Lung microvascular endothelial cell (primary cell): ENCODE data around the gene HAUS8. TPM values are rescaled to one million over a fixed set of nuclear protein-coding genes. Genes with fewer than 3 reads are reported as not detected.
"Not testable (repeated sequence)": the region's sequence is repeated elsewhere in the genome, so short reads cannot be mapped to it uniquely, and the experiment has no call there.

Experiments used
- DNase-seq, 2 donors: peaks; one replicate each; pipeline versions ENCODE4 v3.0.0 to v3.0.0-alpha.2; 2010; ENCODE audit warnings: low read depth in 2 of 2
- total RNA-seq: library from RNA; depleted of rRNA; stranded (reverse); fragments of >200 nt; gene quantifications from 2 replicates; pipeline ENCODE4 v1.2.1, GENCODE V29; 2014

HAUS8 gene, protein sequence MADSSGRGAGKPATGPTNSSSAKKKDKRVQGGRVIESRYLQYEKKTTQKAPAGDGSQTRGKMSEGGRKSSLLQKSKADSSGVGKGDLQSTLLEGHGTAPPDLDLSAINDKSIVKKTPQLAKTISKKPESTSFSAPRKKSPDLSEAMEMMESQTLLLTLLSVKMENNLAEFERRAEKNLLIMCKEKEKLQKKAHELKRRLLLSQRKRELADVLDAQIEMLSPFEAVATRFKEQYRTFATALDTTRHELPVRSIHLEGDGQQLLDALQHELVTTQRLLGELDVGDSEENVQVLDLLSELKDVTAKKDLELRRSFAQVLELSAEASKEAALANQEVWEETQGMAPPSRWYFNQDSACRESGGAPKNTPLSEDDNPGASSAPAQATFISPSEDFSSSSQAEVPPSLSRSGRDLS
- 2.4 and 2.8 TPM in 2 replicates for total RNA-seq

DNA sequence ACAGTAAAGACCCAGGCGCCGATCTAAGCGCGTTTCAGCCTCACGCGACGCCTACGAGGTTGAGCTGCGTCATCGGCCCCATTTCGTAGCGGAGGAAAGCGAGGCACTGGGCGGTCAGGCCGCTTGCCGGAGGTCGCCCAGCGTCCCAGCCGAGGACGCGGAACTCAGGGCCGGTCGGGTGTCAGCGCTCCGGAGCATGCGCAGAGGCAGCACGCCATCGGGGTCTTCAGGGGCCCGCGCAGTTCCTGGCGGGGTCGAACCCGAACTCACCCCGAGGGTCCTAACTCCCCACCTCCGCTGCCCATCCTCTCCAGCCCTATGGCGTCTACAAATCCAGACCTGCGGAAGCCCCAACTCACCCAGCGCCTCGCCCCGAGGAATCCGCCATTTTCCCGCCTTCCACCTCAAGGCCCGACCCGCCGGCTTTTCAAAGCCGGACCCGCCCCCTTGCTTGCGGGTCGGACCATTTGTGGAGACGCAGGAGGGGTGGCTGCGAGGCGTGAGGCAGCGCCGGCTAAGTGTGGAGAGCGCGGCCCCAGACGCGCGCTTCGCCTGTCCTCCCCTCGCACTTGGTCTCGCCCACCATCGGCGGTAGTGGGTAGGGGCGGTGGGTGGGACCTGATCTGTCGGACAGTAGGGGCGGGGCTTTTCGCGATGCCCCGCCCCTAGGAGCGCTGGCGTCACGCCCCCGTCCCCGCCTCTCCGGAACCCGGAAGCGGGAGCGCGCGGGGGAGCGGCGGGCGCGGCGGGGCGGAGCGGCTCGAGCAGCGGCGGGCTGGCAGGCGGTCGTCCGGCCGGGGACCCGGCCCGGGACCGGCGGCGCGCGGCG is at the start of gene HAUS8, which contains the start of gene MYO9B:
Gene HAUS8, minus strand, starts transcription at position 418 of the 829 bp plus-strand sequence. Its CDS starts 30 bp downstream, at position 388.
Gene MYO9B, plus strand, starts transcription at position 743 of the 829 bp plus-strand sequence. CDS start 25,941 bp downstream, outside the sequence.
- DNase-seq: peak; percentile 100

DNA sequence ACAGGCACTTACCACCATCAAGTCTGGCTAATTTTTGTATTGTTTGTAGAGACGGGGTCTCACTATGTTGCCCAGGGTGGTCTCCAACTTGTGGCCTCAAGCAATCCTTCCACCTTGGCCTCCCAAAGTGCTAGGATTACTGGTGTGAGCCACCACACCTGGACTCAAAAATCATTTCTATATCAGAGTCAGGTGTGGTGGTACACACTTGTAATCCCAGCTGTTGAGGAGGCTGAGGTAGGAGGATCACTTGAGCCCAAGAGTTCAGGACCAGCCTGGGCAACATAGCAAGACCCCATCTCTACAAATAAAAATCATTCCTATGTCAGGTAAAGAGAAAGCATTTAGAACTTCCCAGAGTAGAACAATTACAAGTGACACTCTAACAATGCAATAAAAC is 48.8 kb upstream of the HAUS8 start:
- DNase-seq: no peak

- no peak for DNase-seq
These were observed 47.8 kb upstream of the HAUS8 start for GRCh38 chr19:17123041-17123440.

DNA sequence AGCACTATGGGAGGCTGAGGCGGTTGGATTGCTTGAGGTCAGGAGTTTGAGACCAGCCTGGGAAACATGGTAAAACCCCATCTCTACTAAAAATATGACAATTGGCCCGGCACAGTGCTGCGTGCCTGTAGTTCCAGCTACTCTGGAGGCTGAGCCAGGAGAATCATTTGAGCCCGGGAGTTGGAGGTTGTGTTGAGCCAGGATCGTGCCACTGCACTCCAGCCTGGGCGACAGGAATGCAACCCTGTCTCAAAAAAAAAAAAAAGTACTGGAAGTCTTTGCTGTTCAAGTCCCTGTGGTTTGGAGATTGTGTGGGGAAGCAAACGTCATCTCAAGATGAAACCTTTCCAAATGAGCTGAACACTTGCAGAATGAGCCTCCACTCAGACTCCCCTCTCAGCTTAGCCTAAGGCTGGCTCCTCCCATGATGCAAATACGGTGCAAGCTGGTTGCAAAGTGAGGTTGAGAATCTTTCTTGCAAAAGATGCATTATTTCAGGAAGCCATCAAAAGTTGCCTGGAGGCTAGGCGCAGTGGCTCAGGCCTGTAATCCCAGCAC is 46.6 kb upstream of the HAUS8 start:
- DNase-seq: no peak

- no peak for DNase-seq
These were observed 43.7 kb upstream of the HAUS8 start for GRCh38 chr19:17118957-17119356.

- DNase-seq: no peak
These were observed 41.9 kb upstream of the HAUS8 start for GRCh38 chr19:17116996-17117702.

DNA sequence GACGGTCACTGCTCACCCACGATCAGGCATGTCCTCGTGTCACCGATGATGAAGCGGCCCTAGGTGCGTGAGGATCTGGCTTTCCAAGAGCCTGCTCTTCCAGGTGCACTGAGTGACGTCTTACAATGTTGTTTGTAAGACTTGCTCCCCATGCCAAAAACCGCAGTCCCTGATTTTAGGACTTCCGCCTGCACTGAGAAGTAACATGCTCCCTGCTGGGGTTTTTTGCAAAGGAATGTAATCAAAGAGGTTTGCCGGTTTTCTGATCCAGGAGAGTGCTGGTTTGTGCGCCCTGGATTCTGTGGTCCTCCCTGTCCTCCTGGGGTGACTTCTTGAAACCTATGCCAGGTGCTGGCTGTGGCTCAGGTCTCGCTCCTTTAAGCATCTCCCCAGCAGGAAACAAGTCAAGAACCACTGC is 39.2 kb upstream of the HAUS8 start:
- no peak for DNase-seq

DNA sequence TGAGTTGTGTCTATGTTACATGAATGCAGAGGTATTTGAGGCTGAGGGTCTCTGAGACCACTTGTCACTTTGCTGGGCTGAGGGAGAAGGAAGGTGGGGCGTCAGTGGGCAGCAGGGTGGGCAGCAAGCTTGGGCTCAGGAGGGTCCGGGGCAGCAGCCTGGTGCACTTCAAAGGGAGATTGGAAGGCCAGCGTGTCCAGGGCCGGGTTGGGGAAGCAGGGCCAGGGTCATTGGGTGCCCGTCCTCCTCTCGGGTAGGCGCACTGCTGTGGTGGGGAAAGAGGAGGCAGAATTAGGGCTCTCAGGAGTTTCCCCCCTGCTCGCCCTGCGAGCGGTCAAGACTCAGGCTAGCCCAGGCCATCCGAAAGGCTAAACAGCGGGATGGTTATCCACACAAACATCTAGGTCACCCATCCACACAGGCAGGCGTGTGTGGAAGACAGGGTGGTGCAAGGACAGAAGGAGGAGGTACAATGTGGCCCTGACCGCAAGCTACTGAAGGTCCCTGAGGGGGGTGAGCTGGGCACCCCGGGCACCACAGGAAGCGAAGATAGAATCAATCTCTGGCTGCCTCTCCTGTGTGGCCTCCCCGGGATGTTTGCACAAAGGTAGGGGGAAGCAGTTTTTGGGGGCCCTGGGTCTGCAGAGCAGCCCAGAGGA is 38.0 kb upstream of the HAUS8 start:
- no peak for DNase-seq

DNA sequence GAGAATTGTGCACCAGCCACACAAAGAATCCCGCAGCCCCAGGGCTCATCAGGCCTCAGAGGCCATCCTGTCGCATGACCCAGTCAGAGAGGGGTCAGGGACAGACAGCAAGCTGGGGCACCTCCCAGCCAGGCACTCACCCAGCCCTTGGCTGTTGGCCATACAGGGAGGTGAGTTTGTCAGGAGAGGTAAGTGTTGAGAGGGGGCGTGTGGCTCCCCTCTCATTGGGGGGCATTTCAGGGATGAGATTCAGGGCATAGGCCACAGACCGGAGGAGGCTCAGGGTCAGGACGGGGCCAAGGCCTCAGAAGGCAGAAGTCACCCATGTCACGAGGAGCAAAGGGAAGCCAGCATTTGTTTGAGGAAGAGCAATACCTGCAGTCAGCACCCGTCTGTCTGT is 37.4 kb upstream of the HAUS8 start:
- DNase-seq: no peak

GRCh38 chr19:17112271-17112670 is 37.0 kb upstream of the HAUS8 start:
- DNase-seq: no peak

DNA sequence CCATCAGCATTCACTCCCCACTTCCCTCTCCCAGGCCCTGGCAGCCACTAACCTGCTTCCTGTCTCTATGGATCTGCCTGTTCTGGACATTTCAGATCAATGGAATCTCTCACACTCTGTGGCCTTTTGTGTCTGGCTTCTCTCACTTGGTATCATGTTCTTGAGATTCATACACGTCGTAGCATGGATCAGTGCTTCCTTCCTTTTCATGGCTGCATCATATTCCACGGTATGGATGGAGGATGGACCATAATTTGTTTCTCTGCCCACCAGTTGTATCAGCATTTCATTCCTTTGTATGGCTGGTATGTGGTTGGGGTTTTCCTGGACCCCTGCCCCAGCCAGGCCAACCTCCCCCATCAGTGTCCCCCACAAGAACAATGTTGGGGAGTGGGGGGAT is 36.5 kb upstream of the HAUS8 start:
- no peak for DNase-seq

DNA sequence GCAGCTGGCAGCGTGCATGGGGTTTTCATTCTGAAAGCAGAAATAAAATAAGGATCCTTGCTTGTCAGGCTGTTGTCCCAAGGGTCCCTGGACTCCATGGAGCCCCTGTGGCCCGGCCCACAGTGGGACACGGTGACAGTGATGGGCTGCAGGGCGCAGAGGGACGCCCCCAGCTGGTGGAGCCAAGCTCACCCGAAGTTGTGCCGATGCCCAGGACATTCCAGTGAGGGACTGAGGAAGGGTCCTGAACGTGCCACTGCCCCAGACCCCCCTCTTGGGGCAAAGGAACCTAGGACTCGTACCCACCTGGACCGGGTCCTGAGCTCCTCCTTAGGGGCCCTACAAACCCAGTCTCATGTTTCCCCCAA is 35.3 kb upstream of the HAUS8 start:
- DNase-seq: no peak

DNA sequence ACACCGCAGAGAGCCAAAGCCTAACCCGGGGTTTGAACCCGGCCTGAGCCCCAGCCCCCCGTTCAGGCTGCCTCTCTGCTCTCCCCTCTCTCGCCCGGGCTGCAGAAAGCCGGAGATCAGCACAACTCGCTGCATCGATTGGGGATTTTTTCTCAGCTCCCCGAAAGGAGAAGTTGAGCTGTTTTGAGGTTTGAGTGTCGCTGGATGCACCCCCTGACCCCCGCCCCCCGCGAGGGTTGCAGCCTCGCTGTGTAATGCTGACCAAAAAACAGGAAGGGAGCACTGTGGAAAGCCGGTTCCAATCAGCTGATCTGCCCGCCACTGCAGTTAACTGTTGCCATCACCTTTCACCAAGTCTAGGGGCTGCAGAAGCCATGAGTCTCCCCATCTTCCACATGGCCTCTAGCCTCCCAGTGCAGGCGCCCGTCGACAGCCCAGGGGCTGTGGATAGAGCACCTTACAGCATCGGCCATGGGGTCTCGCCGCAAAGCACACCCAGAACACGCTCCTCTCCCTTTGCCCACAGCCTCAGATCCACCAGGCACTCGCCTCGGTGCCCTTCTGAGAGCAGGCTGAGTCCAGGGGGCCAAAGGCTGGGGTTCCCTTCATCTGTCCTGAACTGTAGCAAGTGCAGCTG is 34.8 kb upstream of the HAUS8 start:
- DNase-seq: no peak

DNA sequence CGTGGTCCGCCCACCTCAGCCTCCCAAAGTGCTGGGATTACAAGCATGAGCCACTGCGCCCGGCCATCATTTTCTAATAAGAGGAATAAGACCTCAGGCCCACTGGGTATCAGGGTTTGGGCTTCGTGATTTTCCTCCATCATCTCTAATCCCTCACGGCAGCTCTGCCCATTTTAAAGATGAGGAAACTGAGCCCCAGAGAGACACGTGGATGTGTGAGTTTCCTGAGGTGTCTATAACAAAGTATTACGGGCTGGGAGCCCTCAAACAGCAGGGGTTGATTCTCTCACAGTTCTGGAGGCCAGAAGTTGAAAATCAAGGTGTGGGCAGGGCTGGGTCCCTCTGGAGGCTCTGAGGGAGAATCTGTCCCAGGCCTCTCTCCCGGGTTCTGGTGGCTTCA is 34.0 kb upstream of the HAUS8 start:
- no peak for DNase-seq

GRCh38 chr19:17108453-17108784 is 33.2 kb upstream of the HAUS8 start:
- no peak for DNase-seq

GRCh38 chr19:17107546-17108452 is 32.5 kb upstream of the HAUS8 start:
- peak; percentile 89 to 95 for DNase-seq

- not testable (repeated sequence) for DNase-seq
These were observed 31.7 kb upstream of the HAUS8 start for GRCh38 chr19:17106964-17107363.

- DNase-seq: no peak
These were observed 30.3 kb upstream of the HAUS8 start for GRCh38 chr19:17105556-17105955.

DNA sequence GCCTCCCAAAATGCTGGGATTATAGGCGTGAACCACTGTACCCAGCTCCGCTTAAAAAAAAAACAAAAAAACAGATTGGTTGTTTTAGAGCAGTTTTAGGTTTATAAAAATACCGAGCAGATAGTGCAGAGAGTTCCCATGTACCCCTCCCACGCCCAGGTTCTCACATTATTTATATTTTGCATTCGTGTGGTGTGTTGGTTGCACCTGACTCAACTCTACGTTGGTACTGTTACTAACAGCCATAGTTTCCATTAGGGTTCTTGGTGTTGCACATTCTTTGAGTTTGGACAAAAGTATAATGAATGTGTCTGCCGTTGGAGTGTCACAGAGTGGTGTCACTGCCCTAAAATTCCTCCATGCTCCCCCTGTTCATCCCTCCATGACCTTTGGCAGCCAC is 29.4 kb upstream of the HAUS8 start:
- no peak for DNase-seq

DNA sequence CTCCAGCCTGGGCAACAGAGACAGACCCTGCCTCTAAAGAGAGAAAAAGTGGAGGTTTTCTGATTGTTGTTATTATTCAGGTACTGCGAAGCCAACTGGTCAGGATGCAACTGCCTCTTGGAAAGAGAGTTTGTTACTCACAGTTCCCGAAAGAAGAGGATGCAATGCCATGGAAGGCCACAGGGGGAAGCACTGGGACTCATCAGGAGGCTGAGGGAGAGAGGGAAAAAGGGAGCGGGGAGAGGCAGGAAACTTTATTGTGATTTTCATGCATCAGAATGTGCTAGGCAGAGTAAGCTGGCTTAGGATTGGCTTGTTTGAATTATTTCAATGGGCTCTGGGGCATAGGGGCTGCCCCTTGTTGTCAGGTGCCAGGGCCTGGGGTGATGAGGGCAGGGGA is 27.9 kb upstream of the HAUS8 start:
- peak; percentile 47 to 53 for DNase-seq
